Neural progenitor cell (in vitro differentiated cells): ENCODE results near the gene MEOX1. TPM values are rescaled to one million over a fixed set of nuclear protein-coding genes. Genes with fewer than 3 reads are reported as not detected.

Experiments used
- DNase-seq: peaks from one replicate; pipeline ENCODE4 v3.0.0-alpha.2; 2016; ENCODE audit warnings: low spot score
- H2AFZ ChIP-seq: fragments of 200-600 bp; sonication (generic); replicated peaks from 2 replicates; pipeline ENCODE4 v1.6.1; 2016; ENCODE audit warnings: antibody characterized with exemption
- H3F3A ChIP-seq: fragments of 200-600 bp; sonication (generic); 2 replicates; pipeline ENCODE4 v1.6.1; 2016; ENCODE audit warnings: antibody characterized with exemption, low read depth
- H3K27ac ChIP-seq: fragments of 200-600 bp; sonication (generic); 2 replicates; pipeline ENCODE4 v1.5.1; 2016; ENCODE audit warnings: mild to moderate bottlenecking
- H3K27me3 ChIP-seq: fragments of 200-600 bp; sonication (generic); 2 replicates; pipeline ENCODE4 v1.6.1; 2016; ENCODE audit warnings: mild to moderate bottlenecking, moderate library complexity
- H3K36me3 ChIP-seq: fragments of 200-600 bp; sonication (generic); 2 replicates; pipeline ENCODE4 v1.5.1; 2016
- H3K4me1 ChIP-seq: fragments of 200-600 bp; sonication (generic); 2 replicates; pipeline ENCODE4 v1.6.1; 2016; ENCODE audit warnings: mixed run types
- H3K4me2 ChIP-seq: fragments of 200-600 bp; sonication (generic); 2 replicates; pipeline ENCODE4 v1.6.1; 2016
- H3K4me3 ChIP-seq: fragments of 200-600 bp; sonication (generic); 2 replicates; pipeline ENCODE4 v1.5.1; 2016
- H3K79me2 ChIP-seq: fragments of 200-600 bp; sonication (generic); 2 replicates; pipeline ENCODE4 v1.6.1; 2016; ENCODE audit warnings: low read depth
- H3K9ac ChIP-seq: fragments of 200-600 bp; sonication (generic); 2 replicates; pipeline ENCODE4 v1.6.1; 2016
- H3K9me3 ChIP-seq: fragments of 200-600 bp; sonication (generic); 2 replicates; pipeline ENCODE4 v1.5.1; 2016; ENCODE audit warnings: low read depth
- H4K20me1 ChIP-seq: fragments of 200-600 bp; sonication (generic); 2 replicates; pipeline ENCODE4 v1.6.1; 2016; ENCODE audit warnings: low read depth
- H3K27ac Mint-ChIP-seq: 3 replicates; pipeline ENCODE4 v1.8.0; 2021; ENCODE audit warnings: mixed read lengths
- H3K27me3 Mint-ChIP-seq: 2 replicates; pipeline ENCODE4 v1.8.0; 2022; ENCODE audit warnings: low read depth, mild to moderate bottlenecking, inconsistent platforms, moderate library complexity, mixed read lengths; ENCODE audit not compliant: insufficient read depth
- H3K36me3 Mint-ChIP-seq: 3 replicates; pipeline ENCODE4 v1.8.0; 2021; ENCODE audit warnings: mixed read lengths
- H3K4me1 Mint-ChIP-seq: 3 replicates; pipeline ENCODE4 v1.8.0; 2021; ENCODE audit warnings: mixed read lengths
- H3K4me3 Mint-ChIP-seq: 3 replicates; pipeline ENCODE4 v1.8.0; 2021; ENCODE audit warnings: mild to moderate bottlenecking, moderate library complexity, mixed read lengths
- H3K9me3 Mint-ChIP-seq: 3 replicates; pipeline ENCODE4 v1.8.0; 2020; ENCODE audit warnings: mixed read lengths
- EZH2 ChIP-seq: fragments of 200-600 bp; sonication (generic); IDR thresholded peaks from 2 replicates; pipeline ENCODE4 v1.6.1; 2017; ENCODE audit warnings: antibody characterized with exemption, mild to moderate bottlenecking, moderate library complexity
- EZH2phosphoT487 ChIP-seq: fragments of 200-600 bp; sonication (generic); IDR thresholded peaks from 2 replicates; pipeline ENCODE4 v1.6.1; 2017; ENCODE audit warnings: antibody characterized with exemption
- total RNA-seq: library from RNA; depleted of rRNA; stranded (reverse); fragments of >200 nt; gene quantifications from 2 replicates; pipeline ENCODE4 v1.2.3, GENCODE V29; 2015; ENCODE audit warnings: low replicate concordance
- TF ChIP-seq, protein P1 (sequence below): fragments of 200-600 bp; sonication (generic); IDR thresholded peaks from 2 replicates; pipeline ENCODE4 v1.5.1; 2017; ENCODE audit warnings: antibody characterized with exemption, mild to moderate bottlenecking

The MEOX1 gene
- total RNA-seq, 1 donor from 2014 or later = not detected

DNA sequence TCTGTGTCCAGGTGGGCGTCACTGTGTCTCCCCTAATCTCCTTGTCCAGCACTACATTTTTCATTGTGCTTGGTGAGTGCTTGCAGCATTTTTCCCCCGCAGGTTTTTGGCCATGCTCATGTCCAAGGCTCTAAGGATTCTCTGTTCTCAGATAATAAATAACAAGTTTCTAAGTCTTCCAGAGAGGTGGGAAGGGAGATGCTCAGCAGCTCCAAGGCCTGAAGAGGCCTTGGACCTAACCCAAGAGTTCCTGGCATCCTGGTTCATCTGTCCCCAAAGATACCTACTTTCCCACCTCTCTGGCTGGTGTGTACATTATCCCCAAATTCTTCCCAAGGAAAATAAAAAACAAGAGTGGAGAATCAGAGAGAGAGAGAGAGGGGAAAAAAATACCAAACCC lies 45.3 kb downstream of the MEOX1 start:
- Mint-ChIP-seq H3K4me3 (no peak overlapping the region), H3K9me3 (peaks cover 2% of the 10 kb centered on the region), H3K27me3 (peaks cover 11% of the 10 kb centered on the region), H3K36me3 (no peaks in the 10 kb centered on the region), H3K27ac (no peak overlapping the region), H3K4me1 (peaks cover 15% of the 10 kb centered on the region)
- H3K36me3 ChIP-seq = no peaks in the 10 kb centered on the region
- H2AFZ ChIP-seq = no peak overlapping the region
- H3K9ac ChIP-seq = no peak overlapping the region
- no peaks in the 10 kb centered on the region for H3K9me3 ChIP-seq
- H3K4me3 ChIP-seq = no peak overlapping the region
- H3K4me2 ChIP-seq = no peak overlapping the region
- no peaks in the 10 kb centered on the region for H3F3A ChIP-seq
- no peaks in the 10 kb centered on the region for H4K20me1 ChIP-seq
- TF ChIP-seq, protein P1, sequence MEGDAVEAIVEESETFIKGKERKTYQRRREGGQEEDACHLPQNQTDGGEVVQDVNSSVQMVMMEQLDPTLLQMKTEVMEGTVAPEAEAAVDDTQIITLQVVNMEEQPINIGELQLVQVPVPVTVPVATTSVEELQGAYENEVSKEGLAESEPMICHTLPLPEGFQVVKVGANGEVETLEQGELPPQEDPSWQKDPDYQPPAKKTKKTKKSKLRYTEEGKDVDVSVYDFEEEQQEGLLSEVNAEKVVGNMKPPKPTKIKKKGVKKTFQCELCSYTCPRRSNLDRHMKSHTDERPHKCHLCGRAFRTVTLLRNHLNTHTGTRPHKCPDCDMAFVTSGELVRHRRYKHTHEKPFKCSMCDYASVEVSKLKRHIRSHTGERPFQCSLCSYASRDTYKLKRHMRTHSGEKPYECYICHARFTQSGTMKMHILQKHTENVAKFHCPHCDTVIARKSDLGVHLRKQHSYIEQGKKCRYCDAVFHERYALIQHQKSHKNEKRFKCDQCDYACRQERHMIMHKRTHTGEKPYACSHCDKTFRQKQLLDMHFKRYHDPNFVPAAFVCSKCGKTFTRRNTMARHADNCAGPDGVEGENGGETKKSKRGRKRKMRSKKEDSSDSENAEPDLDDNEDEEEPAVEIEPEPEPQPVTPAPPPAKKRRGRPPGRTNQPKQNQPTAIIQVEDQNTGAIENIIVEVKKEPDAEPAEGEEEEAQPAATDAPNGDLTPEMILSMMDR = no peak
- TF ChIP-seq EZH2 (no peak), EZH2phosphoT487 (no peak)
- no peak overlapping the region for H3K27ac ChIP-seq
- H3K79me2 ChIP-seq = no peaks in the 10 kb centered on the region
- no peak for DNase-seq
- no peaks in the 10 kb centered on the region for H3K27me3 ChIP-seq
- no peaks in the 10 kb centered on the region for H3K4me1 ChIP-seq

DNA sequence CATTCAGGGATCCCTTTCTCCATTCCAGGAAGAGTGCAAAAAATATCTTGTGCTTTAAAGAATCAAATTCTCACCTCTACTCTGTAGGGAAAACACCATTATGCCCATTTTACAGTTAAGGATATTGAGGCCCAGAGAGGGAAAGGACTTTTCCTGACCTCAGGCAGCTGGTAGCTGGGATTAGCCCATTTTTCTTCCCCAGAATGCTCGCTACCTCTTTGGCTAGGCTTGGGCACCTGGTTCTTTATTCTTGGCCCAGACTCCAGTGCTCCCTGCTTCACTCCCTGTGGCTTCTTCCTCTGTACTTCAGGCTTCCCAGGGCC lies 45.7 kb downstream of the MEOX1 start:
- no peak overlapping the region for H3K27ac ChIP-seq
- Mint-ChIP-seq H3K4me1 (peaks cover 15% of the 10 kb centered on the region), H3K27me3 (peaks cover 11% of the 10 kb centered on the region), H3K9me3 (peaks cover 5% of the 10 kb centered on the region), H3K36me3 (no peaks in the 10 kb centered on the region), H3K27ac (no peak overlapping the region), H3K4me3 (no peak overlapping the region)
- no peak for DNase-seq
- no peak overlapping the region for H2AFZ ChIP-seq
- H3K79me2 ChIP-seq = no peaks in the 10 kb centered on the region
- no peaks in the 10 kb centered on the region for H3K27me3 ChIP-seq
- H3K9ac ChIP-seq = no peak overlapping the region
- no peaks in the 10 kb centered on the region for H3K4me1 ChIP-seq
- TF ChIP-seq EZH2phosphoT487 = no peak
- no peaks in the 10 kb centered on the region for H3K9me3 ChIP-seq
- H3K36me3 ChIP-seq = no peaks in the 10 kb centered on the region
- H3K4me3 ChIP-seq = no peak overlapping the region
- no peaks in the 10 kb centered on the region for H4K20me1 ChIP-seq
- no peaks in the 10 kb centered on the region for H3F3A ChIP-seq
- H3K4me2 ChIP-seq = no peak overlapping the region

DNA sequence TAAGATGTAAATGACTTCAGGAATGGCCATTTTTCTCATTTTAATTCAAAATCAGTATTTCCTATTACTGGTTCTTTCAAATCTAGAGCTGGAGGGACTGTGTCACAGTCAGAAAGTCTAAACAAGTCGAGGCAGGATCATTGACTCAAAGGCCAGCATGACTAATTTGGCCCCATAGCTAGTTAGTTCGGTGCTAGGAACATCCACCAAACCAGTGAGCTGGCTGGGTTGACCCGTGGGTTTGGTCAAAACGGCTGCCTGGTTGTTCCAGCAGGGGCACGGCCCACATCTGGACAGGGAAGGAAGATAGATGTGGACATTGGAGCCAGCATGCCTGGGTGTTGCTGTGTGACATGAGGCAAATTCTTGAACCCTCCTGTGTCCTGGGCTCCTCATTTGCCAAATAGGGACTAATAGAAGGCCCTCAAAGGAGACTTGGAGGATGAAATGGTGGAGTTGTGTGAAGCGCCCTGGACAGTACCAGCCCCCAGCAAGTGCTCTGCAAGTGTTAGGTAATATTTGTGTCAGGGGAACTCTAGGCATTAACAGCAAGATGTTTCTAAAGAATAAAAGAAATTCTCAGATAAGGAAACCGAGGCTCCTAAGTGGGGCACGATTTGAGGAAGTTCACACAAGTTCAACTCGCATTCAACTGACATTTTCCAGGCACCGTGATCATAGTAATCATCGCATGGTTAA lies 46.2 kb downstream of the MEOX1 start:
- no peak overlapping the region for H2AFZ ChIP-seq
- no peaks in the 10 kb centered on the region for H3K9me3 ChIP-seq
- no peaks in the 10 kb centered on the region for H3K36me3 Mint-ChIP-seq
- H3K27me3 Mint-ChIP-seq = peaks cover 11% of the 10 kb centered on the region
- H3K27ac Mint-ChIP-seq = no peak overlapping the region
- H4K20me1 ChIP-seq = no peaks in the 10 kb centered on the region
- H3K4me1 Mint-ChIP-seq = peaks cover 12% of the 10 kb centered on the region
- H3K27me3 ChIP-seq = no peaks in the 10 kb centered on the region
- TF ChIP-seq, protein P1 = no peak
- no peak for TF ChIP-seq EZH2phosphoT487
- no peak for TF ChIP-seq EZH2
- H3K9ac ChIP-seq = no peak overlapping the region
- no peak overlapping the region for H3K4me3 Mint-ChIP-seq
- H3K79me2 ChIP-seq = no peaks in the 10 kb centered on the region
- H3K4me2 ChIP-seq = no peak overlapping the region
- no peaks in the 10 kb centered on the region for H3F3A ChIP-seq
- H3K4me3 ChIP-seq = no peak overlapping the region
- no peaks in the 10 kb centered on the region for H3K36me3 ChIP-seq
- H3K27ac ChIP-seq = no peak overlapping the region
- H3K9me3 Mint-ChIP-seq = peaks cover 5% of the 10 kb centered on the region
- no peaks in the 10 kb centered on the region for H3K4me1 ChIP-seq
- DNase-seq = no peak

DNA sequence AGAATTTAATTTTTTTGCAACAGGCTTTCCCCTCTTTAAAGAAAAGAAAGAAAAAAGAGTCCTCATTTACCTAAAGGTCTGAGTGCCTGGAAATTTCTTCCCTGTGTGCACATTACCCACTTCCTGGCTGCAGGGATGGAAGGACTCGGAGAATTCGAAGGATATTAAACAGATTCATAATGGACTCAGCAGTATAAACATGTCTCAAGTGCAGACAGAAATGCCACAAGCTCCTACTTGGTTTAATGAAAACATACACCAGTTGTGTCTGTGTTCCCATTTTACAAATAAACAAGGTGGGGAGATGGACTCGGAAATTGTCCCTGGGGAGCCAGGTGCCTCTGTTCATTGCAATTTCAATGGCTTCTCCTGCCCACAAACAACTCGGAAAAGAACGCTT lies 47.2 kb downstream of the MEOX1 start:
- peaks cover 5% of the 10 kb centered on the region for H3K9me3 Mint-ChIP-seq
- H3K9me3 ChIP-seq = no peaks in the 10 kb centered on the region
- no peak overlapping the region for H3K4me2 ChIP-seq
- H3K4me1 ChIP-seq = no peaks in the 10 kb centered on the region
- H3F3A ChIP-seq = no peaks in the 10 kb centered on the region
- H4K20me1 ChIP-seq = no peaks in the 10 kb centered on the region
- no peak overlapping the region for H3K27ac ChIP-seq
- no peak overlapping the region for H3K4me3 ChIP-seq
- H3K9ac ChIP-seq = no peak overlapping the region
- H3K4me1 Mint-ChIP-seq = peaks cover 9% of the 10 kb centered on the region
- no peaks in the 10 kb centered on the region for H3K36me3 Mint-ChIP-seq
- H3K36me3 ChIP-seq = no peaks in the 10 kb centered on the region
- H3K27ac Mint-ChIP-seq = no peak overlapping the region
- H2AFZ ChIP-seq = no peak overlapping the region
- H3K4me3 Mint-ChIP-seq = no peak overlapping the region
- peaks cover 11% of the 10 kb centered on the region for H3K27me3 Mint-ChIP-seq
- TF ChIP-seq EZH2 (no peak), EZH2phosphoT487 (no peak)
- TF ChIP-seq, protein P1 = no peak
- H3K79me2 ChIP-seq = no peaks in the 10 kb centered on the region
- H3K27me3 ChIP-seq = no peaks in the 10 kb centered on the region
- DNase-seq = no peak
